H1 (cell line): ENCODE results near the gene DDR1. TPM values are rescaled to one million over a fixed set of nuclear protein-coding genes. Genes with fewer than 3 reads are reported as not detected.

Source experiments
- CTCF ChIA-PET: fragments of 300-600 bp; sonication (Branson Sonifier 250); formaldehyde crosslinking; loops from one replicate; lab custom pipeline; 2021; ENCODE audit not compliant: partially characterized antibody; lab: Charles Lee
- POLR2A ChIA-PET: fragments of 300-600 bp; sonication (Branson Sonifier 250); formaldehyde crosslinking; loops from one replicate; lab custom pipeline; 2021; ENCODE audit warnings: inconsistent platforms; ENCODE audit not compliant: partially characterized antibody; lab: Charles Lee
- DNase-seq, 2 experiments: peaks; one replicate each; pipeline versions ENCODE4 v3.0.0 to v3.0.0-alpha.2; 2010 to 2022; ENCODE audit warnings: low spot score in 2 of 2, low read depth in 1 of 2, mixed read lengths in 1 of 2
- FAIRE-seq: peaks from 2 replicates; lab custom pipeline; 2011; peaks lifted over from hg19 to GRCh38; lab: Jason Lieb, UNC
- H2AFZ ChIP-seq: 2 replicates; pipeline ENCODE4 v1.8.1; 2012; ENCODE audit warnings: low read length, inconsistent platforms
- H2AK5ac ChIP-seq: 2 replicates; pipeline ENCODE4 v1.6.1; 2013; ENCODE audit warnings: low read depth, low read length
- H2BK120ac ChIP-seq: replicated peaks from 2 replicates; pipeline ENCODE3; 2013; ENCODE audit warnings: low read depth, low read length, inconsistent platforms
- H2BK12ac ChIP-seq: 2 replicates; pipeline ENCODE4 v1.6.1; 2013; ENCODE audit warnings: low read depth, low read length
- H2BK15ac ChIP-seq: 2 replicates; pipeline ENCODE4 v1.6.1; 2013; ENCODE audit warnings: low read length
- H2BK20ac ChIP-seq: 2 replicates; pipeline ENCODE4 v1.6.1; 2013; ENCODE audit warnings: low read length
- H2BK5ac ChIP-seq: 2 replicates; pipeline ENCODE4 v1.6.1; 2013; ENCODE audit warnings: low read depth, low read length
- H3K14ac ChIP-seq: 2 replicates; pipeline ENCODE4 v1.6.1; 2013; ENCODE audit warnings: inconsistent platforms; ENCODE audit not compliant: insufficient read length
- H3K18ac ChIP-seq: 2 replicates; pipeline ENCODE4 v1.6.1; 2013; ENCODE audit warnings: low read length; ENCODE audit errors: extremely low read depth
- H3K23ac ChIP-seq: 2 replicates; pipeline ENCODE4 v1.6.1; 2013; ENCODE audit warnings: inconsistent platforms; ENCODE audit not compliant: insufficient read length
- H3K23me2 ChIP-seq: 2 replicates; pipeline ENCODE4 v1.6.1; 2013; ENCODE audit warnings: low read depth, low read length
- H3K27ac ChIP-seq: 2 replicates; pipeline ENCODE4 v1.6.1; 2011; ENCODE audit warnings: low read depth, low read length, inconsistent platforms
- H3K27me3 ChIP-seq, 4 experiments: replicated peaks in 1 of 4; 1 replicate in 1 of 4; 2 replicates in 3 of 4; pipeline versions ENCODE4 v1.6.1 to v1.8.1; 2011 to 2013; ENCODE audit warnings: low read length in 3 of 4, mild to moderate bottlenecking in 3 of 4, inconsistent platforms in 2 of 4, mixed read lengths in 2 of 4, moderate library complexity in 1 of 4; ENCODE audit not compliant: control insufficient read depth in 3 of 4, insufficient read depth in 3 of 4; ENCODE audit errors: extremely low read depth in 1 of 4
- H3K36me3 ChIP-seq, 4 experiments: 2 replicates each; pipeline versions ENCODE4 v1.6.1 to v1.8.1; 2011 to 2013; ENCODE audit warnings: mild to moderate bottlenecking in 4 of 4, low read length in 3 of 4, moderate library complexity in 2 of 4, control low read depth in 1 of 4, inconsistent platforms in 1 of 4; ENCODE audit not compliant: insufficient read depth in 4 of 4, control insufficient read depth in 2 of 4
- H3K4ac ChIP-seq: replicated peaks from 2 replicates; pipeline ENCODE3; 2013; ENCODE audit warnings: low read length, low read depth, mixed read lengths, inconsistent platforms; ENCODE audit not compliant: insufficient read length
- H3K4me1 ChIP-seq, 4 experiments: replicated peaks in 1 of 4; 1 replicate in 1 of 4; 2 replicates in 3 of 4; pipeline versions ENCODE4 v1.6.1 to v1.8.1; 2011 to 2013; ENCODE audit warnings: low read length in 3 of 4, inconsistent platforms in 2 of 4, mixed read lengths in 1 of 4; ENCODE audit not compliant: insufficient read depth in 4 of 4, control insufficient read depth in 3 of 4
- H3K4me2 ChIP-seq, 2 experiments: 2 replicates each; pipeline versions ENCODE4 v1.6.1 to v1.8.1; 2011 to 2013; ENCODE audit warnings: low read depth in 2 of 2, low read length in 2 of 2, control low read depth in 1 of 2, inconsistent platforms in 1 of 2, mild to moderate bottlenecking in 1 of 2; ENCODE audit not compliant: insufficient read depth in 1 of 2
- H3K4me3 ChIP-seq, 4 experiments: fragments of 200-600, 300-600 bp in 1 of 4; sonication (generic), shearing (Covaris generic), sonication (Bioruptor Twin) in 1 of 4; 2 replicates each; pipeline versions ENCODE4 v1.5.1 to v1.8.1; 2011 to 2016; ENCODE audit warnings: low read length in 4 of 4, low read depth in 3 of 4, control low read depth in 2 of 4, inconsistent platforms in 2 of 4, mild to moderate bottlenecking in 2 of 4, mixed read lengths in 1 of 4, moderate library complexity in 1 of 4; ENCODE audit not compliant: insufficient read depth in 2 of 4; ENCODE audit errors: extremely low read depth in 1 of 4
- H3K56ac ChIP-seq: replicated peaks from 2 replicates; pipeline ENCODE3; 2013; ENCODE audit warnings: low read depth, mild to moderate bottlenecking, mixed read lengths, low read length, inconsistent platforms; ENCODE audit not compliant: insufficient read length
- H3K79me1 ChIP-seq: 2 replicates; pipeline ENCODE4 v1.6.1; 2013; ENCODE audit warnings: low read depth, low read length, control low read depth
- H3K79me2 ChIP-seq, 2 experiments: 2 replicates each; pipeline versions ENCODE4 v1.6.1 to v1.8.1; 2012 to 2013; ENCODE audit warnings: low read length in 2 of 2, mild to moderate bottlenecking in 2 of 2, inconsistent platforms in 1 of 2; ENCODE audit not compliant: insufficient read depth in 2 of 2, control insufficient read depth in 1 of 2
- H3K9ac ChIP-seq, 4 experiments: replicated peaks in 1 of 4; 1 replicate in 1 of 4; 2 replicates in 3 of 4; pipeline versions ENCODE4 v1.6.1 to v1.8.1; 2011 to 2013; ENCODE audit warnings: low read depth in 3 of 4, low read length in 3 of 4, control low read depth in 2 of 4, mild to moderate bottlenecking in 2 of 4, moderate library complexity in 2 of 4, inconsistent platforms in 1 of 4; ENCODE audit errors: extremely low read depth in 1 of 4
- H3K9me3 ChIP-seq, 2 experiments: 2 replicates each; pipeline versions ENCODE4 v1.6.1 to v1.8.1; 2012 to 2013; ENCODE audit warnings: mild to moderate bottlenecking in 2 of 2, moderate library complexity in 2 of 2, control low read depth in 1 of 2, inconsistent platforms in 1 of 2, low read depth in 1 of 2, low read length in 1 of 2, mixed read lengths in 1 of 2; ENCODE audit not compliant: insufficient read depth in 2 of 2
- H4K20me1 ChIP-seq, 2 experiments: replicated peaks in 1 of 2; 2 replicates each; pipeline versions ENCODE3 to v1.8.1; 2011 to 2013; ENCODE audit warnings: inconsistent platforms in 2 of 2, low read length in 2 of 2, mild to moderate bottlenecking in 1 of 2; ENCODE audit not compliant: insufficient read depth in 2 of 2, control insufficient read depth in 1 of 2
- H4K5ac ChIP-seq: 2 replicates; pipeline ENCODE4 v1.6.1; 2013; ENCODE audit warnings: low read length, low read depth, mixed read lengths, inconsistent platforms; ENCODE audit not compliant: insufficient read length
- H4K8ac ChIP-seq: 2 replicates; pipeline ENCODE4 v1.8.0; 2013; ENCODE audit warnings: mild to moderate bottlenecking, moderate library complexity, low read length, inconsistent platforms; ENCODE audit not compliant: insufficient read depth; ENCODE audit errors: extremely low read depth
- H4K91ac ChIP-seq: replicated peaks from 2 replicates; pipeline ENCODE3; 2013; ENCODE audit warnings: low read length, mixed read lengths, inconsistent platforms; ENCODE audit not compliant: insufficient read length
- GTF2F1 ChIP-seq: IDR thresholded peaks from 2 replicates; pipeline ENCODE4 v1.6.1; 2012; ENCODE audit warnings: low read depth, low read length, improper control_type of control experiment, borderline replicate concordance
- KDM4A ChIP-seq: IDR thresholded peaks from one replicate; pipeline ENCODE4 v1.7.1; 2012; ENCODE audit warnings: low read depth, mild to moderate bottlenecking, moderate library complexity, low read length, inconsistent platforms; ENCODE audit not compliant: severe bottlenecking
- USF2 ChIP-seq: IDR thresholded peaks from 2 replicates; pipeline ENCODE4 v1.6.1; 2011; ENCODE audit warnings: low read length, improper control_type of control experiment
- WGBS, 2 experiments: shearing (Covaris generic) in 1 of 2; methylation state at CpG; one replicate each; pipeline versions ENCODE4 v1.1.6 to v1.1.7; 2013 to 2015; ENCODE audit warnings: low lambda C conversion rate in 2 of 2, mixed read lengths in 2 of 2, inconsistent platforms in 1 of 2, low coverage in 1 of 2, missing lambda C conversion rate in 1 of 2; ENCODE audit not compliant: insufficient replicate concordance in 2 of 2, insufficient coverage in 1 of 2, insufficient read length in 1 of 2; ENCODE audit errors: extremely low coverage in 1 of 2, missing lambda C conversion rate in 1 of 2; 5-methylcytosine and 5-hydroxymethylcytosine counted together
- polyA plus RNA-seq, 7 experiments: library from polyadenylated mRNA; depleted of rRNA in 3 of 7; stranded (reverse) in 5 of 7; unstranded in 2 of 7; fragments of >200 nt in 5 of 7; fragments of 200-250 nt in 2 of 7; gene quantifications; 1 replicate in 5 of 7; 2 replicates in 1 of 7; 4 replicates in 1 of 7; pipeline versions ENCODE4 v1.2.1 to v1.2.3, GENCODE V29; 2011 to 2013; ENCODE audit warnings: missing spikeins in 2 of 7, mixed read lengths in 2 of 7
- total RNA-seq: library from RNA; stranded (reverse); fragmentation: NEBNext Ultra II Directional; extraction: Animal tissue kit (Norgen Biotek cat#: 25700); gene quantifications from 2 replicates; pipeline ENCODE4 v1.2.1, GENCODE V29; 2021

The DDR1 gene
- total and polyA plus RNA-seq, 2 of the 8 experiments (the other 6 are each of a cell fraction or from before 2014, with no cell fraction given): 99.4 to 181 TPM

GRCh38 chr6:30885481-30885998 lies 1.2 kb downstream of the DDR1 start:
- H3K18ac ChIP-seq: peak overlapping the region; percentile 99
- peaks cover 2 to 21% of the 10 kb centered on the region in 2 experiments for H4K20me1 ChIP-seq
- peaks cover 9 to 79% of the 10 kb centered on the region in 2 experiments for H3K79me2 ChIP-seq
- H3K27me3 ChIP-seq: no peaks in the 10 kb centered on the region
- H2BK20ac ChIP-seq: peak overlapping the region; percentile 23; the same call in 1 of the 2 replicates
- peak overlapping the region; percentile 94 for H2BK5ac ChIP-seq
- H3K23ac ChIP-seq: no peak overlapping the region
- H3K56ac ChIP-seq: peak overlapping the region; percentile 55
- H4K91ac ChIP-seq: peak overlapping the region; percentile 57
- 21% methylated on average over 7 of the region's 7 CpGs; no CpG with 5 or more reads in 1 of the 2 experiments for WGBS, 2 experiments
- peak overlapping the region; percentile 7 for H3K14ac ChIP-seq
- peaks cover 11 to 21% (median 15%) of the 10 kb centered on the region in 4 experiments for H3K36me3 ChIP-seq
- DNase-seq (no peak), FAIRE-seq (no peak)
- peaks cover 36% of the 10 kb centered on the region for H3K23me2 ChIP-seq
- H4K8ac ChIP-seq: no peak overlapping the region
- H3K79me1 ChIP-seq: peaks cover 19% of the 10 kb centered on the region
- ChIA-PET CTCF (interaction anchor here (1.0 to 29.0 kb wide), 7 partner anchors 9 to 194 kb away, joined by 3 to 610 read pairs (median 10); partner anchors contain the start of gene VARS2), POLR2A (interaction anchor here (0.5 to 19.5 kb wide), 13 partner anchors 9 to 286 kb away, joined by 3 to 452 read pairs (median 4); partner anchors contain the start of genes FLOT1, GTF2H4, IER3 and MDC1)
- peak overlapping the region; percentile 13; the same call in 1 of the 2 replicates for H2AK5ac ChIP-seq
- H2BK15ac ChIP-seq: peak overlapping the region; percentile 97
- peak overlapping the region; percentile 51 to 86 (median 61); a peak in 7 of 8 replicates for H3K4me3 ChIP-seq
- peak overlapping the region; percentile 42 for H4K5ac ChIP-seq
- H2BK120ac ChIP-seq: no peak overlapping the region
- H3K4me1 ChIP-seq: peaks cover 6 to 45% (median 33%) of the 10 kb centered on the region in 4 experiments
- H3K4ac ChIP-seq: peak overlapping the region; percentile 79
- TF ChIP-seq KDM4A: no peak
- no peak for TF ChIP-seq USF2
- TF ChIP-seq GTF2F1: no peak
- peak overlapping the region in 3 of 4 experiments; percentile 65 to 76 (median 73); a peak in 6 of 7 replicates for H3K9ac ChIP-seq
- H2AFZ ChIP-seq: no peak overlapping the region
- H3K27ac ChIP-seq: peak overlapping the region; percentile 86
- H2BK12ac ChIP-seq: peak overlapping the region; percentile 21; the same call in 1 of the 2 replicates
- peak overlapping the region; percentile 90 to 92 for H3K4me2 ChIP-seq
- no peaks in the 10 kb centered on the region for H3K9me3 ChIP-seq
